H1 (cell line): ENCODE measurements around the gene SLC2A10. TPM values are rescaled to one million over a fixed set of nuclear protein-coding genes. Genes with fewer than 3 reads are reported as not detected.

Experiments used
- CTCF ChIA-PET: fragments of 300-600 bp; sonication (Branson Sonifier 250); formaldehyde crosslinking; loops from one replicate; lab custom pipeline; 2021; ENCODE audit not compliant: partially characterized antibody; lab: Charles Lee
- POLR2A ChIA-PET: fragments of 300-600 bp; sonication (Branson Sonifier 250); formaldehyde crosslinking; loops from one replicate; lab custom pipeline; 2021; ENCODE audit warnings: inconsistent platforms; ENCODE audit not compliant: partially characterized antibody; lab: Charles Lee
- DNase-seq, 2 experiments: peaks; one replicate each; pipeline versions ENCODE4 v3.0.0 to v3.0.0-alpha.2; 2010 to 2022; ENCODE audit warnings: low spot score in 2 of 2, low read depth in 1 of 2, mixed read lengths in 1 of 2
- FAIRE-seq: peaks from 2 replicates; lab custom pipeline; 2011; peaks lifted over from hg19 to GRCh38; lab: Jason Lieb, UNC
- H2AFZ ChIP-seq: 2 replicates; pipeline ENCODE4 v1.8.1; 2012; ENCODE audit warnings: low read length, inconsistent platforms
- H2AK5ac ChIP-seq: 2 replicates; pipeline ENCODE4 v1.6.1; 2013; ENCODE audit warnings: low read depth, low read length
- H2BK120ac ChIP-seq: replicated peaks from 2 replicates; pipeline ENCODE3; 2013; ENCODE audit warnings: low read depth, low read length, inconsistent platforms
- H2BK12ac ChIP-seq: 2 replicates; pipeline ENCODE4 v1.6.1; 2013; ENCODE audit warnings: low read depth, low read length
- H2BK15ac ChIP-seq: 2 replicates; pipeline ENCODE4 v1.6.1; 2013; ENCODE audit warnings: low read length
- H2BK20ac ChIP-seq: 2 replicates; pipeline ENCODE4 v1.6.1; 2013; ENCODE audit warnings: low read length
- H2BK5ac ChIP-seq: 2 replicates; pipeline ENCODE4 v1.6.1; 2013; ENCODE audit warnings: low read depth, low read length
- H3K14ac ChIP-seq: 2 replicates; pipeline ENCODE4 v1.6.1; 2013; ENCODE audit warnings: inconsistent platforms; ENCODE audit not compliant: insufficient read length
- H3K18ac ChIP-seq: 2 replicates; pipeline ENCODE4 v1.6.1; 2013; ENCODE audit warnings: low read length; ENCODE audit errors: extremely low read depth
- H3K23ac ChIP-seq: 2 replicates; pipeline ENCODE4 v1.6.1; 2013; ENCODE audit warnings: inconsistent platforms; ENCODE audit not compliant: insufficient read length
- H3K23me2 ChIP-seq: 2 replicates; pipeline ENCODE4 v1.6.1; 2013; ENCODE audit warnings: low read depth, low read length
- H3K27ac ChIP-seq: 2 replicates; pipeline ENCODE4 v1.6.1; 2011; ENCODE audit warnings: low read depth, low read length, inconsistent platforms
- H3K27me3 ChIP-seq, 4 experiments: replicated peaks in 1 of 4; 1 replicate in 1 of 4; 2 replicates in 3 of 4; pipeline versions ENCODE4 v1.6.1 to v1.8.1; 2011 to 2013; ENCODE audit warnings: low read length in 3 of 4, mild to moderate bottlenecking in 3 of 4, inconsistent platforms in 2 of 4, mixed read lengths in 2 of 4, moderate library complexity in 1 of 4; ENCODE audit not compliant: control insufficient read depth in 3 of 4, insufficient read depth in 3 of 4; ENCODE audit errors: extremely low read depth in 1 of 4
- H3K36me3 ChIP-seq, 4 experiments: 2 replicates each; pipeline versions ENCODE4 v1.6.1 to v1.8.1; 2011 to 2013; ENCODE audit warnings: mild to moderate bottlenecking in 4 of 4, low read length in 3 of 4, moderate library complexity in 2 of 4, control low read depth in 1 of 4, inconsistent platforms in 1 of 4; ENCODE audit not compliant: insufficient read depth in 4 of 4, control insufficient read depth in 2 of 4
- H3K4ac ChIP-seq: replicated peaks from 2 replicates; pipeline ENCODE3; 2013; ENCODE audit warnings: low read length, low read depth, mixed read lengths, inconsistent platforms; ENCODE audit not compliant: insufficient read length
- H3K4me1 ChIP-seq, 4 experiments: replicated peaks in 1 of 4; 1 replicate in 1 of 4; 2 replicates in 3 of 4; pipeline versions ENCODE4 v1.6.1 to v1.8.1; 2011 to 2013; ENCODE audit warnings: low read length in 3 of 4, inconsistent platforms in 2 of 4, mixed read lengths in 1 of 4; ENCODE audit not compliant: insufficient read depth in 4 of 4, control insufficient read depth in 3 of 4
- H3K4me2 ChIP-seq, 2 experiments: 2 replicates each; pipeline versions ENCODE4 v1.6.1 to v1.8.1; 2011 to 2013; ENCODE audit warnings: low read depth in 2 of 2, low read length in 2 of 2, control low read depth in 1 of 2, inconsistent platforms in 1 of 2, mild to moderate bottlenecking in 1 of 2; ENCODE audit not compliant: insufficient read depth in 1 of 2
- H3K4me3 ChIP-seq, 4 experiments: fragments of 200-600, 300-600 bp in 1 of 4; sonication (generic), shearing (Covaris generic), sonication (Bioruptor Twin) in 1 of 4; 2 replicates each; pipeline versions ENCODE4 v1.5.1 to v1.8.1; 2011 to 2016; ENCODE audit warnings: low read length in 4 of 4, low read depth in 3 of 4, control low read depth in 2 of 4, inconsistent platforms in 2 of 4, mild to moderate bottlenecking in 2 of 4, mixed read lengths in 1 of 4, moderate library complexity in 1 of 4; ENCODE audit not compliant: insufficient read depth in 2 of 4; ENCODE audit errors: extremely low read depth in 1 of 4
- H3K56ac ChIP-seq: replicated peaks from 2 replicates; pipeline ENCODE3; 2013; ENCODE audit warnings: low read depth, mild to moderate bottlenecking, mixed read lengths, low read length, inconsistent platforms; ENCODE audit not compliant: insufficient read length
- H3K79me1 ChIP-seq: 2 replicates; pipeline ENCODE4 v1.6.1; 2013; ENCODE audit warnings: low read depth, low read length, control low read depth
- H3K79me2 ChIP-seq, 2 experiments: 2 replicates each; pipeline versions ENCODE4 v1.6.1 to v1.8.1; 2012 to 2013; ENCODE audit warnings: low read length in 2 of 2, mild to moderate bottlenecking in 2 of 2, inconsistent platforms in 1 of 2; ENCODE audit not compliant: insufficient read depth in 2 of 2, control insufficient read depth in 1 of 2
- H3K9ac ChIP-seq, 4 experiments: replicated peaks in 1 of 4; 1 replicate in 1 of 4; 2 replicates in 3 of 4; pipeline versions ENCODE4 v1.6.1 to v1.8.1; 2011 to 2013; ENCODE audit warnings: low read depth in 3 of 4, low read length in 3 of 4, control low read depth in 2 of 4, mild to moderate bottlenecking in 2 of 4, moderate library complexity in 2 of 4, inconsistent platforms in 1 of 4; ENCODE audit errors: extremely low read depth in 1 of 4
- H3K9me3 ChIP-seq, 2 experiments: 2 replicates each; pipeline versions ENCODE4 v1.6.1 to v1.8.1; 2012 to 2013; ENCODE audit warnings: mild to moderate bottlenecking in 2 of 2, moderate library complexity in 2 of 2, control low read depth in 1 of 2, inconsistent platforms in 1 of 2, low read depth in 1 of 2, low read length in 1 of 2, mixed read lengths in 1 of 2; ENCODE audit not compliant: insufficient read depth in 2 of 2
- H4K20me1 ChIP-seq, 2 experiments: replicated peaks in 1 of 2; 2 replicates each; pipeline versions ENCODE3 to v1.8.1; 2011 to 2013; ENCODE audit warnings: inconsistent platforms in 2 of 2, low read length in 2 of 2, mild to moderate bottlenecking in 1 of 2; ENCODE audit not compliant: insufficient read depth in 2 of 2, control insufficient read depth in 1 of 2
- H4K5ac ChIP-seq: 2 replicates; pipeline ENCODE4 v1.6.1; 2013; ENCODE audit warnings: low read length, low read depth, mixed read lengths, inconsistent platforms; ENCODE audit not compliant: insufficient read length
- H4K8ac ChIP-seq: 2 replicates; pipeline ENCODE4 v1.8.0; 2013; ENCODE audit warnings: mild to moderate bottlenecking, moderate library complexity, low read length, inconsistent platforms; ENCODE audit not compliant: insufficient read depth; ENCODE audit errors: extremely low read depth
- H4K91ac ChIP-seq: replicated peaks from 2 replicates; pipeline ENCODE3; 2013; ENCODE audit warnings: low read length, mixed read lengths, inconsistent platforms; ENCODE audit not compliant: insufficient read length
- CBX8 ChIP-seq: fragments of 300-800, 300-1000 bp; sonication (generic); IDR thresholded peaks from 2 replicates; pipeline ENCODE4 v1.7.1; 2016; ENCODE audit warnings: low read depth, low read length, borderline replicate concordance
- CEBPB ChIP-seq: IDR thresholded peaks from 2 replicates; pipeline ENCODE4 v1.6.1; 2012; ENCODE audit warnings: low read depth, low read length
- GABPA ChIP-seq: IDR thresholded peaks from 2 replicates; pipeline ENCODE4 v1.6.1; 2011; ENCODE audit warnings: mild to moderate bottlenecking, low read length, moderate library complexity, borderline replicate concordance; ENCODE audit not compliant: insufficient read depth
- KDM1A ChIP-seq: fragments of 200-600, 300-600 bp; sonication (generic); IDR thresholded peaks from 2 replicates; pipeline ENCODE4 v1.7.1; 2016; ENCODE audit warnings: mild to moderate bottlenecking, low read length, borderline replicate concordance
- PHF8 ChIP-seq: fragments of 200-600 bp; sonication (generic); conservative IDR thresholded peaks from 2 replicates; pipeline ENCODE4 v1.7.1; 2012; ENCODE audit warnings: low read depth, mild to moderate bottlenecking, inconsistent platforms, low read length, moderate library complexity
- SIRT6 ChIP-seq: IDR thresholded peaks from one replicate; pipeline ENCODE4 v1.7.1; 2012; ENCODE audit warnings: low read length, inconsistent platforms
- SP2 ChIP-seq: IDR thresholded peaks from 2 replicates; pipeline ENCODE4 v1.6.1; 2012; ENCODE audit warnings: mild to moderate bottlenecking, low read length, inconsistent platforms
- SP4 ChIP-seq: IDR thresholded peaks from 2 replicates; pipeline ENCODE4 v1.6.1; 2012; ENCODE audit warnings: low read length, inconsistent platforms
- TAF1 ChIP-seq: IDR thresholded peaks from 2 replicates; pipeline ENCODE4 v1.6.1; 2011; ENCODE audit warnings: mild to moderate bottlenecking, low read depth, low read length
- ZNF274 ChIP-seq: IDR thresholded peaks from 2 replicates; pipeline ENCODE4 v1.7.0; 2012; ENCODE audit warnings: low read length, borderline replicate concordance; ENCODE audit errors: extremely low read depth
- WGBS, 2 experiments: shearing (Covaris generic) in 1 of 2; methylation state at CpG; one replicate each; pipeline versions ENCODE4 v1.1.6 to v1.1.7; 2013 to 2015; ENCODE audit warnings: low lambda C conversion rate in 2 of 2, mixed read lengths in 2 of 2, inconsistent platforms in 1 of 2, low coverage in 1 of 2, missing lambda C conversion rate in 1 of 2; ENCODE audit not compliant: insufficient replicate concordance in 2 of 2, insufficient coverage in 1 of 2, insufficient read length in 1 of 2; ENCODE audit errors: extremely low coverage in 1 of 2, missing lambda C conversion rate in 1 of 2; 5-methylcytosine and 5-hydroxymethylcytosine counted together
- polyA plus RNA-seq, 7 experiments: library from polyadenylated mRNA; depleted of rRNA in 3 of 7; stranded (reverse) in 5 of 7; unstranded in 2 of 7; fragments of >200 nt in 5 of 7; fragments of 200-250 nt in 2 of 7; gene quantifications; 1 replicate in 5 of 7; 2 replicates in 1 of 7; 4 replicates in 1 of 7; pipeline versions ENCODE4 v1.2.1 to v1.2.3, GENCODE V29; 2011 to 2013; ENCODE audit warnings: missing spikeins in 2 of 7, mixed read lengths in 2 of 7
- total RNA-seq: library from RNA; stranded (reverse); fragmentation: NEBNext Ultra II Directional; extraction: Animal tissue kit (Norgen Biotek cat#: 25700); gene quantifications from 2 replicates; pipeline ENCODE4 v1.2.1, GENCODE V29; 2021
- TF ChIP-seq, protein P1 (sequence below): IDR thresholded peaks from 2 replicates; pipeline ENCODE4 v1.6.1; 2012; ENCODE audit warnings: inconsistent platforms

SLC2A10 gene
- total and polyA plus RNA-seq, 2 of the 8 experiments (the other 6 are each of a cell fraction or from before 2014, with no cell fraction given): 9.0 to 9.7 TPM

DNA sequence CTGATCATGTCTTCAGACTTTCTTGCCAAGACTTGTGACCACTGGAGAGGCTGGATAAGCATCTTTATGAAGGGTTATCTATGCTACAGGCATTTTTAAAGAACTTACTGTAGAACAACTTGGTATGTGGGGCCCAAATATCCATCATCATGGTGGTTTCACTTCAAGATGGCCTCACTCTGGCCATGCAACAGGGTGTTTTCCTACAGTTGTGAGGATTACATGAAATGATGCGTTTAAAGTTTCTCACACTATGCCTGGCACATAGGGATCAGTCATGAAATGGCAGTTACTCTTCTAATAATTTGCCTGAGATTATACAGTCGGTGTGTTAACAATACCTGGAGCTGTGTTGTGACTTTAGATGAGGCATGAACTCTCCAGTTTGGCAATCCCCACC is 13.0 kb downstream of the SLC2A10 start:
- Histone ChIP-seq H3K27me3 (no peaks in the 10 kb centered on the region; a peak in 1 of 7 replicates), H2BK15ac (no peak overlapping the region), H2BK5ac (no peak overlapping the region), H4K8ac (no peak overlapping the region), H4K91ac (no peak overlapping the region), H2AK5ac (no peak overlapping the region), H3K4ac (no peak overlapping the region), H3K23ac (no peak overlapping the region), H3K27ac (no peak overlapping the region), H3K4me3 (no peak overlapping the region), H3K18ac (no peak overlapping the region), H4K5ac (no peak overlapping the region), H3K36me3 (peaks cover 0 to 12% (median 5%) of the 10 kb centered on the region in 4 experiments; a peak in 3 of 8 replicates), H4K20me1 (peaks cover 0 to 4% of the 10 kb centered on the region in 2 experiments), H3K23me2 (peaks cover 8% of the 10 kb centered on the region; the same call in 1 of the 2 replicates), H2AFZ (no peak overlapping the region), H3K79me2 (no peaks in the 10 kb centered on the region), H3K9me3 (peaks cover 10% of the 10 kb centered on the region in 2 experiments; a peak in 2 of 4 replicates), H3K14ac (no peak overlapping the region), H3K56ac (no peak overlapping the region), H2BK120ac (no peak overlapping the region), H2BK20ac (no peak overlapping the region), H3K79me1 (no peaks in the 10 kb centered on the region), H3K9ac (no peak overlapping the region), H2BK12ac (no peak overlapping the region), H3K4me2 (no peak overlapping the region), H3K4me1 (no peaks in the 10 kb centered on the region)
- ChIA-PET POLR2A (interaction anchor here (1.0 kb wide), 1 partner anchor 14 kb away, joined by 3 read pairs; no protein-coding TSS in a partner anchor), CTCF (no interaction called here)
- DNase-seq (no peak), FAIRE-seq (no peak)
- WGBS, 2 experiments: 89% methylated on average over 2 of the region's 2 CpGs; no CpG with 5 or more reads in 1 of the 2 experiments
- TF ChIP-seq GABPA (no peak), PHF8 (no peak), TAF1 (no peak), SP4 (no peak), ZNF274 (no peak), SP2 (no peak), CEBPB (no peak), SIRT6 (no peak), CBX8 (no peak), KDM1A (no peak)
- TF ChIP-seq, protein P1, sequence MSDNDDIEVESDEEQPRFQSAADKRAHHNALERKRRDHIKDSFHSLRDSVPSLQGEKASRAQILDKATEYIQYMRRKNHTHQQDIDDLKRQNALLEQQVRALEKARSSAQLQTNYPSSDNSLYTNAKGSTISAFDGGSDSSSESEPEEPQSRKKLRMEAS: no peak
